SK-N-SH (cell line): ENCODE measurements around the gene CELSR1. TPM values are rescaled to one million over a fixed set of nuclear protein-coding genes. Genes with fewer than 3 reads are reported as not detected.

ENCODE experiments used
- CTCF ChIA-PET: fragments of 300-600, 350-600 bp; formaldehyde crosslinking; extraction: SDS; loops from one replicate; lab custom pipeline; 2021; lab: Yijun Ruan, JAX
- POLR2A ChIA-PET: fragments of 350-600 bp; sonication (Branson Sonifier 250); formaldehyde crosslinking; extraction: SDS; loops from one replicate; lab custom pipeline; 2020; ENCODE audit warnings: antibody characterized with exemption, inconsistent platforms; lab: Yijun Ruan, JAX
- DNase-seq: peaks from one replicate; pipeline ENCODE4 v3.0.0; 2012
- H2AFZ ChIP-seq: fragments of 200-600 bp; sonication (generic); 2 replicates; pipeline ENCODE4 v1.8.1; 2016; ENCODE audit warnings: antibody characterized with exemption, mild to moderate bottlenecking, low read depth
- H3F3A ChIP-seq: fragments of 200-600 bp; sonication (generic); replicated peaks from 2 replicates; pipeline ENCODE3; 2016; ENCODE audit warnings: antibody characterized with exemption, mild to moderate bottlenecking; ENCODE audit not compliant: insufficient read depth
- H3K27ac ChIP-seq, 2 experiments: fragments of 200-500 bp in 1 of 2; fragments of 200-600 bp in 1 of 2; sonication (Bioruptor generic) in 1 of 2; sonication (generic), shearing (Covaris generic) in 1 of 2; 2 replicates each; pipeline versions ENCODE4 v1.5.1 to v1.6.1; 2014 to 2016; ENCODE audit warnings: low read depth in 2 of 2, inconsistent platforms in 1 of 2, low read length in 1 of 2, mild to moderate bottlenecking in 1 of 2, mixed read lengths in 1 of 2
- H3K27me3 ChIP-seq: fragments of 200-600 bp; sonication (generic), shearing (Covaris generic); 2 replicates; pipeline ENCODE4 v1.6.1; 2016; ENCODE audit warnings: mixed run types; ENCODE audit not compliant: insufficient read depth
- H3K36me3 ChIP-seq, 2 experiments: fragments of 200-500 bp in 1 of 2; fragments of 200-600 bp in 1 of 2; sonication (Bioruptor generic) in 1 of 2; sonication (generic) in 1 of 2; replicated peaks in 1 of 2; 2 replicates each; pipeline versions ENCODE3 to v1.5.1; 2014 to 2016; ENCODE audit warnings: low read length in 1 of 2, mild to moderate bottlenecking in 1 of 2; ENCODE audit not compliant: insufficient read depth in 2 of 2, control insufficient read depth in 1 of 2
- H3K4me1 ChIP-seq, 2 experiments: fragments of 200-500 bp in 1 of 2; fragments of 200-600 bp in 1 of 2; sonication (Bioruptor generic) in 1 of 2; sonication (generic), shearing (Covaris generic) in 1 of 2; 2 replicates each; pipeline versions ENCODE4 v1.5.1 to v1.6.1; 2014 to 2016; ENCODE audit warnings: low read depth in 1 of 2, low read length in 1 of 2, mixed run types in 1 of 2; ENCODE audit not compliant: insufficient read depth in 2 of 2, control insufficient read depth in 1 of 2
- H3K4me2 ChIP-seq: fragments of 200-600 bp; sonication (generic), shearing (Covaris generic); 2 replicates; pipeline ENCODE4 v1.6.1; 2017; ENCODE audit warnings: mixed run types
- H3K4me3 ChIP-seq, 2 experiments: fragments of 200-500 bp in 1 of 2; fragments of 200-600 bp in 1 of 2; sonication (Bioruptor generic) in 1 of 2; sonication (generic), shearing (Covaris generic) in 1 of 2; 2 replicates each; pipeline versions ENCODE4 v1.5.1 to v1.8.1; 2014 to 2016; ENCODE audit warnings: low read depth in 2 of 2, inconsistent platforms in 1 of 2, low read length in 1 of 2, mild to moderate bottlenecking in 1 of 2, mixed read lengths in 1 of 2, moderate library complexity in 1 of 2
- H3K79me2 ChIP-seq: fragments of 200-600 bp; sonication (generic); 2 replicates; pipeline ENCODE4 v1.8.1; 2017; ENCODE audit warnings: mild to moderate bottlenecking; ENCODE audit not compliant: insufficient read depth
- H3K9ac ChIP-seq: fragments of 200-600 bp; sonication (generic); 2 replicates; pipeline ENCODE4 v1.6.1; 2017; ENCODE audit warnings: mixed run types
- H3K9me2 ChIP-seq: fragments of 200-600 bp; sonication (generic); 2 replicates; pipeline ENCODE4 v1.6.1; 2017; ENCODE audit warnings: mixed run types
- H3K9me3 ChIP-seq: fragments of 200-600 bp; sonication (generic); 2 replicates; pipeline ENCODE4 v1.6.1; 2017; ENCODE audit warnings: mixed run types, mild to moderate bottlenecking, moderate library complexity
- H4K20me1 ChIP-seq: fragments of 200-600 bp; sonication (generic); 2 replicates; pipeline ENCODE4 v1.6.1; 2017; ENCODE audit warnings: mild to moderate bottlenecking, mixed run types; ENCODE audit not compliant: insufficient read depth
- ELF1 ChIP-seq: IDR thresholded peaks from 2 replicates; pipeline ENCODE4 v1.4.0; 2012
- EP300 ChIP-seq, 2 experiments: IDR thresholded peaks; 2 replicates each; pipeline versions ENCODE4 v1.4.0 to v1.6.1; 2012; ENCODE audit warnings: borderline replicate concordance in 1 of 2, low read depth in 1 of 2, low read length in 1 of 2
- FOSL2 ChIP-seq: IDR thresholded peaks from 2 replicates; pipeline ENCODE4 v1.4.0; 2012; ENCODE audit warnings: low read depth, mild to moderate bottlenecking, moderate library complexity, borderline replicate concordance
- FOXJ3 ChIP-seq: sonication (generic); formaldehyde crosslinking; IDR thresholded peaks from 2 replicates; pipeline ENCODE4 v1.5.1; 2020; ENCODE audit warnings: mild to moderate bottlenecking, missing genetic modification reagents
- MEF2A ChIP-seq: IDR thresholded peaks from 2 replicates; pipeline ENCODE4 v1.4.0; 2012; ENCODE audit warnings: low read depth, borderline replicate concordance
- MXI1 ChIP-seq: IDR thresholded peaks from 2 replicates; pipeline ENCODE4 v1.6.1; 2012; ENCODE audit warnings: mild to moderate bottlenecking, low read depth, low read length, improper control_type of control experiment
- NFIC ChIP-seq: IDR thresholded peaks from 2 replicates; pipeline ENCODE4 v1.4.0; 2012; ENCODE audit warnings: borderline replicate concordance
- NRF1 ChIP-seq: IDR thresholded peaks from 2 replicates; pipeline ENCODE4 v1.6.1; 2012; ENCODE audit warnings: low read depth, mild to moderate bottlenecking, low read length
- RAD21 ChIP-seq: IDR thresholded peaks from 2 replicates; pipeline ENCODE4 v1.6.1; 2012; ENCODE audit warnings: mild to moderate bottlenecking, low read length
- RCOR1 ChIP-seq: fragments of 150-350 bp; IDR thresholded peaks from 2 replicates; pipeline ENCODE4 v1.6.1; 2017; ENCODE audit warnings: antibody characterized with exemption, low read length
- SIN3A ChIP-seq: IDR thresholded peaks from 2 replicates; pipeline ENCODE4 v1.6.1; 2012; ENCODE audit warnings: low read depth, mild to moderate bottlenecking, low read length, moderate library complexity, borderline replicate concordance
- SMC3 ChIP-seq: IDR thresholded peaks from 2 replicates; pipeline ENCODE4 v1.6.1; 2012; ENCODE audit warnings: low read depth, low read length, improper control_type of control experiment
- YY1 ChIP-seq: IDR thresholded peaks from 2 replicates; pipeline ENCODE4 v1.4.0; 2012; ENCODE audit warnings: low read depth, mild to moderate bottlenecking
- WGBS: methylation state at CpG from one replicate; pipeline ENCODE4 v1.1.6; 2017; ENCODE audit warnings: low lambda C conversion rate; 5-methylcytosine and 5-hydroxymethylcytosine counted together
- polyA plus RNA-seq, 3 experiments: library from polyadenylated mRNA; depleted of rRNA; stranded (reverse); fragments of >200 nt; gene quantifications; 2 replicates each; pipeline ENCODE4 v1.2.3, GENCODE V29; 2012
- TF ChIP-seq, protein P1 (sequence below): IDR thresholded peaks from 2 replicates; pipeline ENCODE4 v1.4.0; 2012; ENCODE audit warnings: low read depth, borderline replicate concordance

Gene CELSR1
- polyA plus RNA-seq, 1 of the 3 experiments (the other 2 are of a cell fraction), result 5.0 TPM

DNA sequence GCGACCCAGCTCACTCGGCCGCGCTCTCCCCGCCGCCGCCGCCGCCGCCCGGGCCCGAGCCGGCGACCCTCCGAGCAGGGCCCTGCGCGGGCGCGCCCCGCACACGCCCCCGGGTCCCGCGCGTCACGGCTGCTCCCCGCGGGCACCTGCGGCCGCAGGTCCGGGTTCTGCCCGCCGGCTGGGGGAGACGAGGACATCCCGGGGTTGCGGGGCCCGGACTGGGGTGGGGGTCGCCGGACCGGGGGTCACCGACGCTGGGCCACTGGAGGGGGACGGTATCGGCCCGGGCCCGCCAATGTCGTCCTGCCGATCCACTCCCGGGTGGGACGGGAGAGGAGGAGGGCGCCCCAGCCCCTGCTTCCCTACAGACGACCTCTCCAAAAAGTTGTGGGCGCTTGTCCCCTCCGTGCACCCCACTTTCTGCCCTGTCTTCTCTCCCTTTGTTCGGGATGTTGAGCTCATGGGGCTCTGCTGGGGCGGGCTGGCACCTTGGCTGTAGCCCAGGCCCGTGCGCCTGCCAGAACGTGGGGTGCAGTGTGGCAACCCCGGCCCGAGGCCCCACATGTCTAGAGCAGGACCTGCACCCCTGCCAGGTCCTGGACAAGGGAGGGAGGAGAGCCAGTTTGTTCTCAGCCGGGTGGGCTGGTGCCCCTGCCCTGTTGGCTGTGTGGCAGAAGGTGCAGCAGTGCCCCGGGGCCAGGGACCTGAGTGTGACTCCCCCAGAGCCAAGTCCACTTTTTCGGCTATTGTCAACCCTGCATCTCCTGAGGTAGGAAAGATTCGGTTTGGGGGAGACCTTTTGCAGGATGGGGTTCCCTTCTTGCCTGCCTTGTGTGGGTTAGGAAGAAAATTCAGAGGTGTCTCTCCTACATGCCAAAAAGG is 40.2 kb upstream of the CELSR1 start:
- peaks cover 4% of the 10 kb centered on the region for H3K79me2 ChIP-seq
- no peaks in the 10 kb centered on the region for H3K36me3 ChIP-seq
- peaks cover 0 to 46% of the 10 kb centered on the region in 2 experiments; a peak in 3 of 4 replicates for H3K4me1 ChIP-seq
- no peaks in the 10 kb centered on the region for H3K27me3 ChIP-seq
- POLR2A ChIA-PET, result no interaction called here
- peak overlapping the region; percentile 59 for H2AFZ ChIP-seq
- H3K27ac ChIP-seq, result peak overlapping the region in 1 of 2 experiments; percentile 76; a peak in 2 of 4 replicates
- H3K9me2 ChIP-seq, result no peaks in the 10 kb centered on the region
- H3K9ac ChIP-seq, result peak overlapping the region; percentile 49; the same call in 1 of the 2 replicates
- peak overlapping the region; percentile 70 to 76 for H3K4me3 ChIP-seq
- CTCF ChIA-PET, result interaction anchor here (1.6 to 2.7 kb wide), 2 partner anchors 14 to 47 kb away, joined by 3 to 17 read pairs; no protein-coding TSS in a partner anchor
- 43% methylated on average over 7 of the region's 65 CpGs for WGBS
- peak; percentile 76 for DNase-seq
- TF ChIP-seq SIN3A (no peak), MXI1 (no peak), MEF2A (no peak), ELF1 (no peak), RCOR1 (no peak), NFIC (no peak), FOXJ3 (CRISPR knock-in tag) (no peak), NRF1 (no peak), SMC3 (no peak), RAD21 (no peak), YY1 (no peak), FOSL2 (no peak), EP300 (IDR thresholded peaks at IDR 0.05; ENCODE audit: borderline replicate concordance in 1 of 2, low read depth in 1 of 2, low read length in 1 of 2) (no peak)
- TF ChIP-seq, protein P1, sequence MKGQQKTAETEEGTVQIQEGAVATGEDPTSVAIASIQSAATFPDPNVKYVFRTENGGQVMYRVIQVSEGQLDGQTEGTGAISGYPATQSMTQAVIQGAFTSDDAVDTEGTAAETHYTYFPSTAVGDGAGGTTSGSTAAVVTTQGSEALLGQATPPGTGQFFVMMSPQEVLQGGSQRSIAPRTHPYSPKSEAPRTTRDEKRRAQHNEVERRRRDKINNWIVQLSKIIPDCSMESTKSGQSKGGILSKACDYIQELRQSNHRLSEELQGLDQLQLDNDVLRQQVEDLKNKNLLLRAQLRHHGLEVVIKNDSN, result no peak
- H3F3A ChIP-seq, result peaks cover 4% of the 10 kb centered on the region
- H3K4me2 ChIP-seq, result peak overlapping the region; percentile 98
- no peaks in the 10 kb centered on the region for H4K20me1 ChIP-seq
- no peaks in the 10 kb centered on the region for H3K9me3 ChIP-seq

GRCh38 chr22:46576556-46577367 is 39.3 kb upstream of the CELSR1 start:
- DNase-seq, result peak; percentile 95
- Histone ChIP-seq H3K4me3 (peak overlapping the region; percentile 44 to 76; a peak in 3 of 4 replicates), H2AFZ (peak overlapping the region; percentile 73; the same call in 1 of the 2 replicates), H3K79me2 (peaks cover 4% of the 10 kb centered on the region), H3K4me2 (peak overlapping the region; percentile 64; the same call in 1 of the 2 replicates), H3K36me3 (no peaks in the 10 kb centered on the region), H3F3A (peaks cover 4% of the 10 kb centered on the region), H3K4me1 (peaks cover 0 to 46% of the 10 kb centered on the region in 2 experiments; a peak in 3 of 4 replicates), H3K27me3 (no peaks in the 10 kb centered on the region), H3K9me2 (no peaks in the 10 kb centered on the region), H3K9me3 (no peaks in the 10 kb centered on the region), H4K20me1 (no peaks in the 10 kb centered on the region), H3K27ac (peak overlapping the region in 1 of 2 experiments; percentile 79; a peak in 2 of 4 replicates), H3K9ac (no peak overlapping the region)
- no CpG with 5 or more reads among the region's 142 CpGs for WGBS
- ChIA-PET POLR2A (no interaction called here), CTCF (interaction anchor here (1.6 to 2.7 kb wide), 2 partner anchors 13 to 47 kb away, joined by 3 to 17 read pairs; no protein-coding TSS in a partner anchor)
- TF ChIP-seq RCOR1 (no peak), NRF1 (peak; percentile 52)
